Mesenteric fat pad (tissue), 1 donor: ENCODE results near the gene PCDHB2. TPM values are rescaled to one million over a fixed set of nuclear protein-coding genes. Genes with fewer than 3 reads are reported as not detected.
"Not testable (repeated sequence)": the region's sequence is repeated elsewhere in the genome, so short reads cannot be mapped to it uniquely, and the experiment has no call there.

Experiments
- DNase-seq: peaks from one replicate; pipeline ENCODE4 v3.0.0-alpha.2; 2020; ENCODE audit warnings: low spot score
- total RNA-seq: library from RNA; stranded (reverse); fragmentation: NEBNext Ultra II Directional; extraction: Animal tissue kit (Norgen Biotek cat#: 25700); gene quantifications from one replicate; pipeline ENCODE4 v1.2.1, GENCODE V29; 2021
- donor health status: DM: yes; HTN: yes; CAD: no.

PCDHB2 gene
- total RNA-seq, 1 donor from 2014 or later, result 3.4 TPM

DNA sequence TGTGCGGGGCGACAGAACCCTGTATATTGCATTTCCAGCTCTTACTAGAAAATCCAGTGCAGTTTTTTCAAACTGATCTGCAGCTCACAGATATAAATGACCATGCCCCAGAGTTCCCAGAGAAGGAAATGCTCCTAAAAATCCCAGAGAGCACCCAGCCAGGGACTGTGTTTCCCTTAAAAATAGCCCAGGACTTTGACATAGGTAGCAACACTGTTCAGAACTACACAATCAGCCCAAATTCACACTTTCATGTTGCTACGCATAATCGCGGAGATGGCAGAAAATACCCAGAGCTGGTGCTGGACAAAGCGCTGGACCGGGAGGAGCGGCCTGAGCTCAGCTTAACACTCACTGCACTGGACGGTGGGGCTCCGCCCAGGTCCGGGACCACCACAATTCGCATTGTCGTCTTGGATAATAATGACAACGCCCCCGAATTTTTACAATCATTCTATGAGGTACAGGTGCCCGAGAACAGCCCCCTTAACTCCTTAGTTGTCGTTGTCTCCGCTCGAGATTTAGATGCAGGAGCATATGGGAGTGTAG is 41.4 kb downstream of the PCDHB2 start:
- no peak for DNase-seq

DNA sequence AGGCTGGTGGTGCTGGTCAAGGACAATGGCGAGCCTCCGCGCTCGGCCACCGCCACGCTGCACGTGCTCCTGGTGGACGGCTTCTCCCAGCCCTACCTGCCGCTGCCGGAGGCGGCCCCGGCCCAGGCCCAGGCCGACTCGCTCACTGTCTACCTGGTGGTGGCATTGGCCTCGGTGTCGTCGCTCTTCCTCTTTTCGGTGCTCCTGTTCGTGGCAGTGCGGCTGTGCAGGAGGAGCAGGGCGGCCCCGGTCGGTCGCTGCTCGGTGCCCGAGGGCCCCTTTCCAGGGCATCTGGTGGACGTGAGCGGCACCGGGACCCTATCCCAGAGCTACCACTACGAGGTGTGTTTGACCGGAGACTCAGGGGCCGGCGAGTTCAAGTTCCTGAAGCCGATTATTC is 42.9 kb downstream of the PCDHB2 start:
- not testable (repeated sequence) for DNase-seq

Other genes with a start within 250 kb of the PCDHB2 start
- gene PCDHA9, start 246.2 kb upstream of the PCDHB2 start, total RNA-seq, result 0.22 TPM
- 1.8 TPM for gene PCDHA10, start 238.7 kb upstream of the PCDHB2 start, total RNA-seq
- 0.26 TPM for gene PCDHA11, start 225.7 kb upstream of the PCDHB2 start, total RNA-seq
- gene PCDHA12, start 219.3 kb upstream of the PCDHB2 start, total RNA-seq, result 0.29 TPM
- gene PCDHA13, start 212.5 kb upstream of the PCDHB2 start, total RNA-seq, result 0.58 TPM
- 0.61 TPM for gene PCDHAC1, start 168.3 kb upstream of the PCDHB2 start, total RNA-seq
- gene PCDHAC2, start 128.1 kb upstream of the PCDHB2 start, total RNA-seq, result 1.1 TPM
- not detected for gene PCDHB1, start 43.2 kb upstream of the PCDHB2 start, total RNA-seq
- 3.6 TPM for gene PCDHB3, start 5.9 kb downstream of the PCDHB2 start, total RNA-seq
- gene PCDHB4, start 27.2 kb downstream of the PCDHB2 start, total RNA-seq, result 2.5 TPM
- gene PCDHB5, start 40.6 kb downstream of the PCDHB2 start, total RNA-seq, result 1.5 TPM
- gene PCDHB6, start 55.4 kb downstream of the PCDHB2 start, total RNA-seq, result 0.48 TPM
- gene PCDHB7, start 78.0 kb downstream of the PCDHB2 start, total RNA-seq, result 1.6 TPM
- 2.4 TPM for gene PCDHB8, start 83.2 kb downstream of the PCDHB2 start, total RNA-seq
- 1.6 TPM for gene PCDHB16, start 87.8 kb downstream of the PCDHB2 start, total RNA-seq
- gene PCDHB9, start 92.5 kb downstream of the PCDHB2 start, total RNA-seq, result 1.0 TPM
- gene PCDHB10, start 97.7 kb downstream of the PCDHB2 start, total RNA-seq, result 1.4 TPM
- 2.0 TPM for gene PCDHB11, start 105.0 kb downstream of the PCDHB2 start, total RNA-seq
- gene PCDHB12, start 114.1 kb downstream of the PCDHB2 start, total RNA-seq, result 3.3 TPM
- 2.8 TPM for gene PCDHB13, start 119.3 kb downstream of the PCDHB2 start, total RNA-seq
- gene PCDHB14, start 128.7 kb downstream of the PCDHB2 start, total RNA-seq, result 1.9 TPM
- gene PCDHB15, start 150.8 kb downstream of the PCDHB2 start, total RNA-seq, result 3.4 TPM
- 0.61 TPM for gene SLC25A2, start 209.4 kb downstream of the PCDHB2 start, total RNA-seq
- 53.9 TPM for gene TAF7, start 226.2 kb downstream of the PCDHB2 start, total RNA-seq
- 0.48 TPM for gene PCDHGA1, start 235.9 kb downstream of the PCDHB2 start, total RNA-seq
- 3.7 TPM for gene PCDHGA2, start 244.1 kb downstream of the PCDHB2 start, total RNA-seq
- gene PCDHGA3, start 249.2 kb downstream of the PCDHB2 start, total RNA-seq, result 2.2 TPM